Measurements from ENCODE around the gene FAM13B.

- TF ChIP-seq, protein P1, sequence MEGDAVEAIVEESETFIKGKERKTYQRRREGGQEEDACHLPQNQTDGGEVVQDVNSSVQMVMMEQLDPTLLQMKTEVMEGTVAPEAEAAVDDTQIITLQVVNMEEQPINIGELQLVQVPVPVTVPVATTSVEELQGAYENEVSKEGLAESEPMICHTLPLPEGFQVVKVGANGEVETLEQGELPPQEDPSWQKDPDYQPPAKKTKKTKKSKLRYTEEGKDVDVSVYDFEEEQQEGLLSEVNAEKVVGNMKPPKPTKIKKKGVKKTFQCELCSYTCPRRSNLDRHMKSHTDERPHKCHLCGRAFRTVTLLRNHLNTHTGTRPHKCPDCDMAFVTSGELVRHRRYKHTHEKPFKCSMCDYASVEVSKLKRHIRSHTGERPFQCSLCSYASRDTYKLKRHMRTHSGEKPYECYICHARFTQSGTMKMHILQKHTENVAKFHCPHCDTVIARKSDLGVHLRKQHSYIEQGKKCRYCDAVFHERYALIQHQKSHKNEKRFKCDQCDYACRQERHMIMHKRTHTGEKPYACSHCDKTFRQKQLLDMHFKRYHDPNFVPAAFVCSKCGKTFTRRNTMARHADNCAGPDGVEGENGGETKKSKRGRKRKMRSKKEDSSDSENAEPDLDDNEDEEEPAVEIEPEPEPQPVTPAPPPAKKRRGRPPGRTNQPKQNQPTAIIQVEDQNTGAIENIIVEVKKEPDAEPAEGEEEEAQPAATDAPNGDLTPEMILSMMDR (IDR thresholded peaks at IDR 0.05; ENCODE audit: borderline replicate concordance, extremely low read depth, low read length, poor library complexity, severe bottlenecking), result no peak
- TF ChIP-seq EZH2 (IDR thresholded peaks at IDR 0.05; ENCODE audit: borderline replicate concordance, low read depth, low read length, severe bottlenecking), result no peak
Observed at GRCh38 chr5:138024117-138024516, 8.8 kb downstream of the FAM13B start.

Measured in DND-41 (cell line).